Measurements from ENCODE around the gene DMD.
"Not testable (repeated sequence)": the region's sequence is repeated elsewhere in the genome, so short reads cannot be mapped to it uniquely, and the experiment has no call there.

The DMD gene

DNA sequence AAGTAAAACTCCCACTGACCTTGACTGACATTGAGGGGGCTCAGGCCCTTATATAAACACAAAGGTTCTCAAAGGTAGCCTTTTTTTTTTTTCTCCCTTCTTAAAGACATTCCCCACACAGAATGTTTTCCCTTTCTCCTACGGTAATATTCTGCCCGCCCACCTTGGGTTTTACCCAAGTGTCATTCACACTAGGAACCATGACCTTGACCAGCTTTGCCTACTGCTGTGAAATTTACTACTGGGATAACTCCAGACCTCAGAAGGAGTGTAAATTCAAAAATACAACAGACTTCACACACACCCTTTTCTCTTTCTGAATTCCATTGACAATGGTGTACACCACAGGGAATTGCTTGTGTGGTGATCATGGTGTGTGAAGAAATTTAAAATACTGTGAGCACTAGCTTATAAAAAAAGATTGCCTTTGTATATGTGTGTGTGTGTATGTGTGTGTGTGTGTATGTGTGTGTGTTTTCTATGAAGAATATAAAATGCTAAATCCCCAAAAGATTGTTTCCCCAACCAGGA is 1550.0 kb downstream of the DMD start:
- no peak for DNase-seq

DNA sequence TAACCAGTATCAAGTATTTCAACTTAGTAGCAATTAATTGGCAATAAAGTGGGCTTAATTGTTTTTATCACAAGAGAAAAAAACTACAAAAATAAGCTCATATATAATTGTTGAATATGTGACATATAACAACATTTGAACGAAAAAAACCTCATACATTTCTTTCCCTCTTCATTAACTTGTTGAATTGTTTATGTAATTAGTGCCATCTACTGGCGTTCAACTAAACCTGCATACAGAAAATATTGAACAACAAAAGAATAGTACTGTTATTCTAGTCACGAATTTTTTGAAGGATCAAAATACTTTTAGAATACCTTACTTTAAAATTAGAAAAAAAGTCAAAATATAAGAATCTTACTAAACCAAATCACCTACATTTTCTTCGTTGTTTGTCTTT is 1553.0 kb downstream of the DMD start:
- DNase-seq: peak in 1 of 2 experiments; percentile 20

DNA sequence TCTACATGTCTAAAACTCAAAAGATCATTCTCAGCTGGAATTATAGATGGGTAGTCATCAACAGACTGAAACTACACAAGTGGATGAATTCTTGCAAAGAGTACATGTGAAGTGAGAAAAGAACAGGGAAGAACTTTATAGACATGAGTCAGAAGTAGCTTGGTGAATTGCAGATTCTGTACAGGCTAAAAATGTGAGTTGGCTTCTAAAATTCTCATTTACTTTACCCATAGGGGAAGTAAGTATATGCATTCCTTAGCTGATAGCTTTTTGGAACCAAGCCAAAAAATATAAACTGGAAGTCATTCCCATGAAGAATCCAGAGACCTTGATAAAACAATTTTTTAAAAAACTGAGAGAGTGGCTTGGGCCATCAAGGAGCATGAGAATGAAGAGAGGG is 1555.3 kb downstream of the DMD start:
- no peak for DNase-seq

DNA sequence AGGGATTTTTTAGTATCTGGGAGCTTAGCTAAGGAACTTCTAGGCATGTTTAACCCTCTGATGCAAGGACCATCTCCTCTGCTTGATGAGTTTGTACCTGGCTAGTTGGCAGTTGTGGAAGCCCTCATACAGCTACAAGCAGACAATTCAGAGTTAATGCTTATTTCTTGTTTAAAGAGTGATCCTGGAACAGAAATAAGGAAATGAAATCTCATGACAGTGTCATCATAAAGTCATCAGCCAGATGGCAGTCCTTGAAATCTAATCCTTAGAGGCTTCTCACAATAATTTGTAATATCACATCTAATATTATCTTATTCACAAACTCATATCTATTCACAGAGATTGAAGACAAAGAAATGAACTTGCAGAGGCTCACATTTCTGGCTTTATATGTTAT is 1557.9 kb downstream of the DMD start:
- DNase-seq: no peak

DNA sequence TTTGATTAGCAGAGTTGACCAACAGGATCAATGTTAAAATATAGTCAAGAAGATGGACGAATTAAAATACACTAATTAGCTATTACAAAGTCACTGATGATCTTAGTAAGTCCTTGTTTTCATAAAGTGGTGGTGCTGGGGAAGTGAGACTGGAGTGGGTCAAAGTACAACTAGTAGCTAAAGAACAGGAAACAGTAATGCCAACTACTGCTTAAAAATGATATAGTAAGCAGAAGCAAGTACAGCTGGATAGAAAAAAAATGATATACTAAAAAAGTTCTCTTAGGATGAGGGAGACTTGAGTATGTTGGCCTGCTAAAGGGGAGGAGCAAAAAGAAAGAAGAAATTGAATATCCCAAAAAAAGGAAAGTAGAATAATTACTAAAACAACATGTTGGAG is 1558.7 kb downstream of the DMD start:
- no peak for DNase-seq

DNA sequence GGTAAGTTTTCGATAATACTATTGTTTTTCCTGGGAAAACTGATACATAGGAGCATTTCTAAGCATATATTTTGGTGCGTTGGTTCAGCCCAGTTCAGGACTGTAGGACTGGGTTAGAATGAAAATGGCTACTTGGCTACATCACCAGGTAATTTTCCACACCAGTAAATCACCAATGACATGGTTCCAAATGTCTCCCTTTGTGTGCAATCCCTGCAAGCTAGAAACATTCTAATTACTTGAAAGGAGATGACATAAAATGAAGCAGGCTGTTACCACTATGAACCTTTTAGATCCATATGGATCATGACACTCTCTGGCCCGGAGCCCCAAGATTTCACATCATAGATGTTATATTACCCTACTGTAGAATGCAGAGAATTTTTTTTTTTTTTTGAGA is 1562.1 kb downstream of the DMD start:
- no peak for DNase-seq

DNA sequence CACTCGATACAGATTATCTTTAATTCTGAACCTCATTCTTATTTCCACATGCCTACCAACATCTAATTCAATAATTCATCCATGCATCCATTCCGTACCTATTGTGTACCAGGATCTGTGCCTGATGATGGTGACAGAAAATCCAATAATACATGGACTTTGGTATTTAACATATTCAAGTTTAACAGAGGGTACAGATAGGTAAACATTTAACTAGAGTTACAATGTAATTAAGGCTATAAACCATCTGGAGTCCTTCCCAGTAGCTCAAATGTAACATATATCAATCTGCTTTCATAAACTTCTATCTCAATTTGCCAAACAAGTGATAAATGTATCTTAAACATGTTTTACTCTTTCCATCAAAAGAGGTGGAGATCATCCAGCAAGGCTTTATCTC is 1578.0 kb downstream of the DMD start:
- no peak for DNase-seq

DNA sequence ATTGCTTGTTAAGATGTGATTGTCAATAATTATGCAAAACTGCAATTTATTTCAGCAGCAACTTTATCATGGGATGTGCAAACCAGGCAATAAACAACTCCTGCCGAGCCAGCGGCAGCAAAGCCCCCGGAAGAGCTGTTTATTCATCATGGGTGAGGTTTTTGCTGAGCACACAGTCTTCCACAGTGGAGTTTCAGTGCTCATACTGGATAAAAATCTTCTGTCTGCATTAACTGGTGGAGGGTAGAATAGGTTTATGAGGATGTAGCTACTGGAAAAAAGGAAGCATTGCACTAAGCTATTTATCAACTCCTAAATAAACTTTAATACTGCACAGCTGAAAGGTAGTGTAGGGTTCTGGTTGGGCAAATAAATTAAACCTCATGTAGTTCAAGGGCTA is 1582.2 kb downstream of the DMD start:
- DNase-seq: no peak

DNA sequence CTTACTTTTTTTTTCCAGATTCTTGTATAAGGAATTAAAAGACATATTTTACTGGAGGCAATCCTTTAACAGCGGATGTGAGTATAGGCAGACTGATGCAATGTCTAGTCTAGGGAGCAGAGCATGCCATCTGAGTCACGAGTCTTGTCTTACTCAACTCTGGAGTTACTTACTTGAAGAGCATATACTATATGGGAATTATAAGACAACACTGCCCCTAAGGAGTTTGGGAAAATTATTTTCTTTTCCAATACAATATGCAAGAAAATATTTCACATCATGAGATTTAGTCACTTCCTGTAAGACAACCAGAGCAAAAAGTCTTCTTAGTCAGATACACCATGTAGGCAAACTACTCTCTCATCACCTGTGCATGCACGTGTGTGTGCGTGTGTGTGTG is 1602.2 kb downstream of the DMD start:
- no peak for DNase-seq

DNA sequence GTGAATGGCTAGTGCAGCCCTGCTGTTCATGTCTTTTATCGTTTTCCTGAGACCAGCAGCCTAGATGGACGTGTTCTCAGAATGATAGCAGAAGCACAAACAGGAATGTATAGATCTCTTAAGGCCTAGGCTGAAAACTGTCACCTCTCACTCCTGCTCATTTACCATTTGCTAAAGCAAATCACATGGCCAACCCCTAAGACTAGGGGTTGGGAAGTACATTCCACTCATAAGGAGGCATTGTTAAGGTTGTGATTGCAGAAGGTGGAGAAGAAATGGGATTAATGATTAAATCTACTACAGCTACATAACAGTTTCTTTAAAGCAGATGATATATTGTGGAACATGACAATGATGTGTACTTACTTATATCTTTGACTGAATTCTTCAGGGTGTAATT is 1602.7 kb downstream of the DMD start:
- DNase-seq: no peak

DNA sequence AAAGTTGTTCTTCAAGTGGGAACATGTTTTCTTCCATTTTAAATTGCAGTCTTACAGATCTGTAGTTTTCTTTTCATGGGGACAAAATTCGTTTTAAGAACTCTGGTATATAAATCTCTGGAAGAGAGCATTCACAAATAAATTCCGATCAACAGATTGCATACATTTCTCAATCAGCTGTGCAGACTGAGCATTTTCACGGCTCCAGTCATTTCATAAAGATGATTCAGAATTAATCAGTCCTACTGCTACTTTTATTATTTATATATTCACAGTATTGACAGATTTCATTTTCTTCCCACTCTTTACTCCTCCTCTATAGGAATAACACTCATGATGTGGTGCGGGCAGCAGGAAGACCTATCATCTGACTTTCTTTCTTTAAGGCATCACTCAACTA is 1604.6 kb downstream of the DMD start:
- no peak for DNase-seq

DNA sequence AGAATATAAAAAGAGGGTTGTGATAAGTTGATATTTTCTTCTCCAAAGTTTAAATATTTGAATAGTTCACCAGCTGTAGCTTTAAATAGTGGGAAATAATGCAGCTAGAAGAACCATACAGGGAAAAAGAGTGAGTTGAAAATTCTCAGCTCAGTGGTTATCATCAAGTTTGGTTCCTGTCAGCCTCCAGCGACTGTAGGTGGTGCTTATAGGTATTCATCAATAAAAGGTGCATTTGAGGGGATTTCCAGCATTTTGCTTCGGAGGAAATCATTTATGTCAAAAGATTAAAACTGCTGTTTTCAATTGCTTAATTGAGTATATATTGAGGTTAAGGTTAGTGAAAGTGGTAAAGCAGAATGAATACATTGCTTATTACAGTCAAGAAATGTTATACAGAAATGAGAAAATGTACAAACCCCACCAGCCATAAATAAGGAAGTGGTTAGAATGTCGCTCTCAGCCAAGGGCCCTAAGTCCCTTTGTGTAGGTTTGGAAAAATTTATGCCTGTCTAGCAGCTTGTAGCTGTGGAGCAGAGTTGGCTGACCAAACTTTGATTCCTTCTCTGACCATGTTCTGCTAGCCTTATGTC is 1606.6 kb downstream of the DMD start:
- no peak for DNase-seq

DNA sequence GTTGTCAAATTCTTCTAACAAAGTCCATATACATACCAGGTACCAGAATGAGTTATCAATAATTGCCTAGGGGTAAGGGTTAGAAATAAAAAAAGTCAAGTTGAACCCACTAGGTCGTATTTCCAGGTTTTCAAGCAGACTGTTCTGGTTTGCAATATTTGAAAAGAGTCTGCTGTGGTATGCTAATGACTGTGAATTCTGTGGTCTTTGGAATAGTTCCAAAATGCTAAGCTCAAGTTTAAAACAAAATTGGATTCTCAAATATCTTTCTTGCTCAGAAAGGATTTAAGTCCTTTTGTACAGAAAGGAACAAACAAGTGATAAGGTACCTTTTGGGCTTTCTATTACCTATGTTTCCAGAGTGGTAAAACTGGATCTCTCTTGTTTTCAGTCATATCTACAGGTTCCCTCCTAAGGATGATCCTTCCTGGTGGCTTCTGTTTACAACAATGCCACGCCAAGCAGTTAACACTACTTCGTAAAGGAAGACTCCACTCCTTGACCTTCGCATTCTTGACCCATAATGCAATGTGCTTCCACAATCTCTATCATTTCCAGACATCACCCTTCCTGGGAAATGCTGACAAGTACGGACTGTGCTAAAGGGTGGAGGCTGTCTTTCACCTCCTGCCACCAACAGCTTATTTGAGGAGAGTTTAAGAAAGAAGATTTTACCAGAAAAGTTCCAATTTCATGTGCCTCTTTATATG is 1607.8 kb downstream of the DMD start:
- DNase-seq: no peak

DNA sequence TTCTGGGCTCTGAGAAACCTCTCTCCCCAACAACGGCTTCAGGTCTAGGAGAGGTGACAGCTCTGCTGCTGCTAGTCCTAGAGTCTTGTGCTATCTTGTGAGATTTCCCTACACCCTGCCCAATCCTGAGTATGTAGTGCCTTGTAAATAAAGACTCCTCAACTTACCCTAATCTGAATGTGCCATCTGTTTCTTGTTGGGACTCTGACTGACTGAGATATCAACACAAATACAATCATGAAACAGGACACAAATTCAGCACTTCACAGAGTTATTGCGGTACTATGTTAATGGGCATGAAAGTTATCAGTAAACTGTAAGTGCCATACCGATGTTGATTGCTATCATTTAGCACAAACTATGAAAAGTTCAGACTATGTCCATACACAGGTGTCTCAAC is 1610.5 kb downstream of the DMD start:
- DNase-seq: no peak

DNA sequence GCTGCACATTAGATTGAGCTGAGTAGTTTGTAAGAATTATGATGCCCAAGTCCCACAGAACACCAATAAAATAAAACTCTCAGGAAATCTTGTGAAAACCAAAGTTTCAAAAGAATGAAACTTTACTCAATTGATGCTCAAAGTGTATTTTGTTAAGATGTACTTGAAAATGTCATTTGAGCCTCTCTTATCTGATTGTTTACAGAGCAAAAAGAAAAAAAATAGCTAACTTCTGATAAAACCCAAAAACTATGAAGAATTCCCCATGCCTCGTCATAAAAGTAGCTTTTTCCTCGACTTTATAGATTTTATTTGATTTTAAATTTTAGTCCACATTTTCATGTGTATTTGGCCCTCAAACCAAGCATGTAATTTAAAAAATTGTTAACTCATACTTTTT is 1618.0 kb downstream of the DMD start:
- DNase-seq: no peak

DNA sequence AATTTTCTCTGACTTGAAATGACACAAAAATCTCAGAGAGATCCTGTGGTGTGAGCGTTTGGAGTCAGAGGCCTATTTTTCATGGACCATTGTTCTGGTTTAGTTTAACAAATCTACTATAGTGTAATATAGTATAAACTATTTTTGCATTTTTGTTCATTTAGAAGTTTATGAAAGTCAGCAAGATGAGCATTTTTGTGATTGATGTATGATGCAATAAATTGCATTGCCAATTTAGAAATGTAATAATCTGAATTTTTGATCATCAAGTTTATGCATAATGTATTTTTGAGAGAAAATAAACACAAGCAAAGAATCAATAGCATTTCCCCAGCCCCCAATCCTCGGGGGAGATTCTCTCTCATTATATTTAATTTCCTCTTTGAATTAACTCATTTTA is 1620.0 kb downstream of the DMD start:
- DNase-seq: no peak

DNA sequence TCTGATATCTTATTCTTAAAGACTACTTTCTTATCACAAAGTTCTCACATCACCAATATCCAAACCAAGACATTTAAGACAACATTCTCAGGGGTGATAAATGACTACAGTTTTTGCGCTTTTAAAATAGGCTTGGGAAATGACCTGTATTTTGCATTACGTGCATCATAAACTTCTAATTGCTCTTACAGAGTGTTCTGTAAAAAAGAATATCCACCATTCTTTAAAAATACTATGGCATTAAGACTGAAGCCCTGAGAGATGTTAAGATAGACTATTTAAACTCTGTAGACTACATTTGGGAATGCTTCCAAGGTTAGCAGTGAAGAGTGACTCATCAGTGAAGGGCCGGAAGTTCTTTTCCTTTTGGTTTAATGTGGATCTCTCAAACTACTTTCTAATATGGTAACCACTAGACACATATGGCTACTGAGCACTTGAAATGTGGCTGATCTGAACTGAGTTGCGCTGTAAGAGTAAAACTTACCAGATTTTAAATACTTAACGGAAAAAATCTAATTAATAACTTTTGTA is 1620.7 kb downstream of the DMD start:
- DNase-seq: no peak

DNA sequence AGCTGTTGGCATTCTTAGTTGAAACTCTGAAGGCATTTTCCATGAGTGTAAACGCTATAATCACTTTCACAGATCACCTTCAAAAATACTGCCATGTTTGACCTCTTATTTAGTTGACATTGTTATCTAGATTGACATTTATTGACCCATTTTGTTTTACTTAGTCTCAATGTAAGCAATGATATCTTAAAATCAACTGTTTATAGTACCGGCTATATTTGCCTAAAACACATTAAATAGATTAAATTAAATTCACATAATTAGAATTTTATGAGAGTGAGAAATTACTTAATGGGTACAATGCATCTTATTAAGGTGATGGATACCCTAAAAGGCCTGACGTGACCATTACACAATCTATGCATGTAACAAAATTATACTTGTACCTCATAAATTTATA is 1621.8 kb downstream of the DMD start:
- DNase-seq: no peak

DNA sequence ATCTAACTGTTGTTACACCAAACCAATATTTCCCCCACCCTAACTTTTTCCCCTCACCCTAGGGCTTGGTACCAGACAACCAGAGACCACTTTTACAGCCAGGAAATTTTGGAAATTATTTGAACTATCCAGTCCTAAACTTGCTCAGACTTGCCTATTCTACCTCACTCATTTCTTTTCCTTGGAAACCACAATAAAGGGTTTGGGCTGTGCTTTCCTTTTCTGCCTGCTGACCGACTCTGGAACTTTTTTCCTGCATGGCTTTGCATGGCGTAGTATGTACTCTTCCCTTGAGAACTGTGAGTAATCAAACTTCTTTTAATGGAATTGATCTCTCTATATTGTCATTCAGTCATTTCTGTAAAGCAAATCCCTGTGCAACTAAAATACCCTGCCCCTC is 1623.0 kb downstream of the DMD start:
- no peak for DNase-seq

DNA sequence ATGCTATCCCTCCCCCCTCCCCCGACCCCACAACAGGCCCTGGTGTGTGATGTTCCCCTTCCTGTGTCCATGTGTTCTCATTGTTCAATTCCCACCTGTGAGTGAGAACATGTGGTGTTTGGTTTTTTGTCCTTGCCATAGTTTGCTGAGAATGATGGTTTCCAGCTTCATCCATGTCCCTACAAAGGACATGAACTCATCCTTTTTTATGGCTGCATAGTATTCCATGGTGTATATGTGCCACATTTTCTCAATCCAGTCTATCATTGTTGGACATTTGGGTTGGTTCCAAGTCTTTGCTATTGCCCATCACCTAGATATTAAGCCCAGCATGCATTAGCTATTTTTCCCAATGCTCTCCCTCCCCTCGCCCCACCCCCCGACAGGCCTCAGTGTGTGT is 1627.5 kb downstream of the DMD start:
- not testable (repeated sequence) for DNase-seq

DNA sequence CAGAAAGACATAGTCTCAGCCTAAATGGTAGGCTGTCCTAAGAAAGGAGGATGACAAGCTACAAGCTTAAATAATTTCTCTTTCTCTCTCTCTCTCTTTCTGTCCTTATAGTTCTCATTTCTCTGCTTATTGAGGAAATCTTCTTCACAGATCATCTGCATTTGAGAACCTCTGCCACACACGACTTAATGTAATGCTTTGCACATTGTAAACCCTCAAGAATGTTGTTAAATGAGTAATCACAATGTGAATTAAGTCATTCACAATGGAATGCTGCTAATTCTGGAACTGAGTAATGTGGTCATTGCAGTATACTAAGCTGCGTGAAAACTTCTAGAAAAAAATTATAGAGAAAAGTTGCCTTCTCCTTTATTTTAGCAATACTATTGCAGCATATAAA is 1630.6 kb downstream of the DMD start:
- DNase-seq: no peak

DNA sequence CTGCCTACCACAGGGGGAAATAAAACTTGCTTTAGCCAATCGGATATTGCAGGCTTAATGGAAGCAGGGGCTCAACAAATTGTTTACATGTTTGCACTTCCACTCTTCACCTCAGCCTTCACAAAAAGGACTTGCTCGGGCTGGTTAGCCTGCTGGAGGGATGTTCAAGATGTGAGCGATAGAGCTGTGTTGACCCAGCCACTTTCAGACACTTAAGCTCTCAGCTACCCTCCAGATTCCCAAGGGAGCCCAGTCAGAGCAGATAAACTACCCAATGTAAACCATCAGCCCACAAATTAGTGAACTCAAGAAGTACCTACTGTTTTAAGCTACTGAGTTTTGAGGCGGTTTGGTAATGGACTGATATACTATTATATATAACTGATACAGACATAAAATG is 1631.1 kb downstream of the DMD start:
- DNase-seq: no peak

DNA sequence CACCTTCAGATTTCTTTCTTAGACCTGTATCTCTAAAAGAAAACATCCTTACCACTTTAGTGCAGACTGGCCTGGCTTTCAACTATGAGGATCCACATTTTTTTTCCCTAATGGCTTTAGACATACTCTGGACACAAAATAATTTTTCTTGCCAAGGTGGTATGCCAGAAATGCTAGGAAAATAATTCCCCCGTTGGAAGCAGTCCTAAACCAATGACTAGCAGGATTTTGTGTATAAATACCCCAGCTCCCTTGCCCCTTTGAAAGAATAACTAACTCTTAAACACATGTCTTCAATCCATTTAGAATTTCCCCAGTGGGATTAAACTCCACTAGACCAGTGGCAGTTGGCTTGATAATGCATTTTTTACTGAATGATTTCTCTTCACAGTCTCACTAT is 1639.0 kb downstream of the DMD start:
- DNase-seq: no peak

DNA sequence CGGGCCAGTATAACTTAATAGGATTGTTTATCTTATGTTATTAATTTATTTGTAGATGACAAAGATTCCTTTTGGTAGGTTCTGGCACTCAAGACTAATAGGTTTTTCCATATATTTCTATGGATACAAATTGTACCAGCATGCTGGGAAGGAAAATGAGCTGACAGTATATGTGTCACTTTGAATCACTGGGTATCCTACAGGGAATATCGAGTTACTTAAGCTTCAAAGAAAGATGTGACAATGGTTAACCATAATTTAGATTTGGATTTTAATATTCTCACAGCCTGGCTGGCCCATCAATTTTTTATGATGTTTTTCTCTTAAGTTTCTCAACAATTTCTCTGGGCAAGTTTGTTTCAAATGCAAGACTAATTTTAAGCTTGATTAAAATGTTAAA is 1640.7 kb downstream of the DMD start:
- no peak for DNase-seq

DNA sequence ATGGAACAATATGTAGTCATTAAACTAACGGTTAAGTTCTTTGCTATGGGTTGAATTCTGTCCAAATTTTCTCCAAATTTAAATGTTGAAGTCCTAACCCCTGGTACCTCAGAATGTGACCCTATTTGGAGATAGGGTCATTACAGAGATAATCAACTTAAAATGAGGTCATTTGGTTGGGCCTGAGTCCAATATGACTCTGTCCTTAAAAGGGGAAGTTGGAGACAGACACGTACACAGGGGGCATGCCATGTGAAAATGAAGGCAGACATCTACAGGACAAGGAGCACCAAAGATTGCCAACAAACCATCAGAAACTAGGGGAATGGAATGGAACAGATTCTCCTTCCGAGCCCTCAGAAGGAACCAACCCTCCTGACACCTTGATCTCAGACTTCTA is 1647.6 kb downstream of the DMD start:
- no peak for DNase-seq
